Stimulated activated naive CD4-positive, alpha-beta T cell (primary cell): ENCODE data around the gene MED13L.
"Not testable (repeated sequence)": the region's sequence is repeated elsewhere in the genome, so short reads cannot be mapped to it uniquely, and the experiment has no call there.

Experiments used
- DNase-seq, 6 experiments: peaks; one replicate each; lab custom pipeline; 2025; lab: John Stamatoyannopoulos, UW

The MED13L gene

DNA sequence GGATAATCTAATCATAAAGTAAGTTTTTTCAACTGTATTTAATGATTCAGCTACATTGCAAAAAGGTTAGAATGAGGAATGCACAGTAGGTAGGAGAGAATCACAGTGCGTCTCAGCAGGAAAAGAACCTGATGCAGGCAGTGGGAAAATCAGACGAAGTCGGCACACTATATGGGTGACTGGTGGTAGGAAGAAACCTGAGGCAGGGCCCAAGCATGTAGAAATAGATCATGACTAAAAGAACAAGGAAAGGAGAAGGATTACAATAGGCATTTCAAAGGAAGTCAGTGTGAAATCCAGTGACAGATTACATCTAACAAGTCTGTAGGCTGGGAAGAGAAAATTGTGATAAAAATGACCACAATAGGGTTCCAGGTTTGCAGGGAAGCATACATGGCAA lies 267.0 kb downstream of the MED13L start:
- no peak for DNase-seq

DNA sequence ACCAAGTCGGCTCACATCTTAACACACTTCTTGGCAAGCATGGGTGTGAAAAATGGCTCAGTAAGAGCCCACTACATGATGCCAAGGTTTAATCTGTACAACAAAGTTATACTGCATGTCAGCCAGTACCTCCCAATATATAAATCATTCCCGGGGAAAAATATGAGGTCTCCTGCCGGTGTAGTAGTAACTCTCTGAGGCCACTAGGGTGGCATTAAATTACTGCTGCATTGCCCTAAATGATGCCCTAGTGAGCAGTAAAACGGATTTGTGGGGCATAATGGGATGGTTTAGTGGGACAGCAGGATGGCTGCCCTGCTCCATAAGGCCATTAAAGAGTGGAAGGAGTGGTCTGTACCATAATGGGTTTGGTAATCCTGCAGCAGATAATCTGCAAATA lies 267.7 kb downstream of the MED13L start:
- no peak for DNase-seq

DNA sequence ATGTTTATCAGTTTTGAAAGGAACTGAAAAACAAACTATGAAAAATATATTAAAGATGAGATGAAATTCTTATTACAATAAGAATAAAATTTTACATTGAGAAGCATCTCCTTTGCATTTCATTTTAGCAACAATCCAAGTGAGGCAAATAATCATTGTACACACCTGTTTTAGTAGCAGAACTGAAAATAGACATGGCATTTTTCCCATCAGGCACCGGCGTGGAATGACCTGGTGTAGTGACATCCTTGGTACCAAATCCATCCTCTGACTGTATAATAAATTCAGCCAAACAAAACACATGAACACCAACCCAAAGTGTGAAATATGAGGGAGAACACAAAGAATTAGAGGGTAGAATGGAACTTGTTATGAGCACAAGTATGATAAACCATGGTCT lies 271.4 kb downstream of the MED13L start:
- no peak for DNase-seq

DNA sequence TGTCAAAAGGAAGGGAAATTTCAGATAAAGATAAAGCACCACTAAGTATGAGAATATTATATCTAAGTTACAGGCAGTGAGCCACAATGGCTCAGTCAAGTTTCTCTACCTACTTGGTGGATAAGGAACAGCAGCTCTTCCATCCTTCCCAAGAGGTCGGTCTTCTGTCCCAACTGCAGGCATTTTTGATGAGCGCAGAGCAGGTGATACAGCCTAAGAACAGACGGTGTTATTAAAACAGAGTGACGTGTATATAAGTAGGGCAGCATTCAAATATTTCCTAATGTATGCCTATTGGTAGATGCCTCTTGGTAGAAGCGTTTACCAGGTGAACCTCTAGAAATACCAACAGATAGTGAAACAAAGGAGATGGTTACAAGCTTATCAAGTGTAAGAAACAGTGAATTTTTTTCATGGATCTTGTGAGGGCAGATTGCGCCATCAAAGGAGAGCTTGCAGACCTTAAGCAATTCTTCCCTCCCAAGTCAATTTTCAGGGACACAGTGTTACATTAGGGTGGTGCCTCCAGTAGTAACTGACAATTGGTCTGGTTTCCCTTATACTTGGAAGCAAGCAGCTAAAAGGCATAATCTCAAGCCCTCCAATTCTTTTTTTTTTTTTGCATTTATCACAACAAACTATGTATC lies 274.5 kb downstream of the MED13L start:
- no peak for DNase-seq

DNA sequence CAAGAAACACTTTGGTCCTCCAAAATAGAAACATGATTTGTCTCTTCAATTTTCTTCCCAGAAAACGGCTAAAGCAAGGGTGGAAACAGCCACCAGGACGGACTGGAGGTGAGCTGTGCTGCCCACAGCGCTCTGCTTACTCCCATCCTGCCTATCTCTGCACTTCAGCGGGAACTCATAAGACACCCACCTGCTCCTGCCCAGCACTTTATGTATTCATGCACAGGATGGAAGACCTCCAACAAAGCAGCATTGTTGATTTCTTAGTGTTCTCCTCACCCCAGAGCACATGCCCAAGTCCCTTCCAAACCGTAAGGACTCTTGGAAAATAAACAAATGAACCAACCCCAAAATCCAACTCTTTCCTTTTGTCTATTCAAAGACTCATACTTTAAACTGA lies 277.2 kb downstream of the MED13L start:
- no peak for DNase-seq

DNA sequence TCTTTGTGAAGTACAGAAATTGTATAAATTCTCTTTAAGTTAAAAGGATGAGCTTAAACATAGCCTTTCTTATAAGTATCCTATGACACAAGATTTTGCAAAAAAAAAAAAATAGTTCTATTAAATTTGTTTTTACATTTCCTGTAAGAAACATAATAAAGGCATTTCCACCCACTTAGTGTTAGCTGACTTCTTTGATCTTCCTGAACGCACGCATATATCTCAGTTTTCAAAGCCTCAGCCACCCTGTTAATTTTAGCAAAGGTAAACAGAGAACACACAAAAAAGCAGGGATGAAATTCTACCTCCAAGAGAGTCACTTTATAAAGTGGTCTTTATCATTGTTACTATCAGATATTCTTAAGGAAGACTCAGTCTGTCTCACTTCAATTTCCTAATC lies 277.9 kb downstream of the MED13L start:
- no peak for DNase-seq

DNA sequence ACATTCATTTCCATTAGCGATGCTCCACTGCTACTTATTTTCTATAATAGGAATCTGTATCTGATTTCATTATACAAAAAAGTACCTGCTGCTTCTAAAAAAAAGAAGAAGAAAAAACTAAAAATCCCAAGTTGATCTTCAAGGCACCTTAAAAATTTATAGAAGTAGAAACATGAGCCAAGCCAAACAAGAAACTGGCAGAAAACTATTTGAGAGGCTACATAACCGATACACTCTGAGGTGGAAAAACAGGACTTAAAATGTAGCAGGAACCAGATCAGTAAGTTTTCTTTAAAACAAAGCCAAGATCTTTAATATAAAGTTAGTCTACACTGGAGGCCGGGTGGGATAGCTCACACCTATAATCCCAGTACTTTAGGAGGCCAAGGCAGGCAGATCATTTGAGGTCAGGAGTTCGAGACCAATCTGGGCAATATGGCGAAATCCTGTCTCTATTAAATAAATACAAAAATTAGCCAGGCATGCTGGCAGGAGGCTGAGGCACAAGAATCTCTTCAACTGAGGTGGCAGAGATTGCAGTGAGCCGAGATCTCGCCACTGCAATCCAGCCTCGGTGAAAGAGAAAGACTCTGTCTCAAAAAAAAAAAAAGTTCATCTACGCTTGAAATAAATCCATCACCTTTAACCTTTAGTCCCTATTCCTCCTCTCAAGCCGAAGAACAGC lies 278.6 kb downstream of the MED13L start:
- DNase-seq = no peak

DNA sequence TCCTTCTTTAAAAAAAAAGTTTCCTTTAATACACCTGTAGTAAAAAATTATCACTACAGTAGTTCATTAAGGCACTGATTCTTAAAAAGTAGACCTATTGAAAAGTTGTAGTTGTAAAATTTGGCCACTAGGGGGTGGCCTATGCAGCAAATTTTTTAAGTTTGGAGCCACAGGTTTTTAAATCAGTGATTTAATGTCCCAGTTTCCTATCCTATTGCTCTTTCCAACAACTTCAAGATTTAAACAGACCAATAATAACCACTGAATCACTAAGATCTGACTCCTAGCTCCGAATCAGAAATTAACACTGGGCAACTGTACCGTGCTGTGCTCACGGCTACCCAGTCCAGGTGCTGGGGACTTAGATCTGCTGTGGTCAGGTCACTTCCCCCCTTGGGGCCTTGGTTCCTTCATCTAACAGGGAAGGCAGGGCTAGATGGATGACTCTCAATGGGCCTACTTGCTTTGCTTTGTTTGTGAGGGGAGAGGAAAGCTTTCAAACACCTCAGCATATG lies 279.3 kb downstream of the MED13L start:
- peak in 2 of 6 experiments; percentile 38 to 51 for DNase-seq

DNA sequence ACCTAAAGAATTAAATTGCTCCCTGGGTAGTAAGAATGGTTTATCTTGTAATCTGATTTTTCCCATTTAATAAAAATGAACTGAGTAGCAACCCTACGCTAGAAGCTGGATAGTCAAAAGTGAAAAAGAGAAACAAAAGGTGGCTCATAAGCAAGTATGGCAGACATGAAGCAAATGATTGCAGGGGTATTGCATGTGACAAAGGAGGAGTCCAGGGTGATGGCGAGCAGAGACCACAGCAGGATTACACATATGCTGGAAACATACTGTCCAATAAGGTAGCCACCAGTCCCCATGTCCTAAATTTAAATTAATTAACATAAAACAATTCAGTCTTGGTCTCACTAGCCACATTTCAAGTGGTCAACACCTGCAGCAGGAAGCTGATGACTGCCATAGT lies 283.8 kb downstream of the MED13L start:
- DNase-seq = no peak

DNA sequence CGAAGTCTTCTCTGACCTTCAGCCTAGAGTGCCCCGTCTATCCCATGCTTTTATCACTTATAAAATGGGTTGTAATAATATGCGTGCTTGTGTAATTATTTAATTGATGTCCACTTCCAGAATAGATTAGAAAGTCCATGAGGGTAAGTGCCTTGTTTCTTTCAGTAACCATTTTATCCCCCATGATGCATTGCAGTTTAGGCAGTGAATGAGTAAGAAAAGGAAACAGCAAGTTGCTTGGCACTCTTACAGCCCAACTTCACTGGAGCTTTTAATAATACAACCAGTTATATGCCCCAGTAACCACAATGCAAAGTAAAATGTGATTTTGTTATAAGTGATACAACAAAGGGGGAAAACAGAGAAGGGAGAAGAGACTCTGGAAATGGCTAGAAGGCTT lies 287.3 kb downstream of the MED13L start:
- DNase-seq = no peak

DNA sequence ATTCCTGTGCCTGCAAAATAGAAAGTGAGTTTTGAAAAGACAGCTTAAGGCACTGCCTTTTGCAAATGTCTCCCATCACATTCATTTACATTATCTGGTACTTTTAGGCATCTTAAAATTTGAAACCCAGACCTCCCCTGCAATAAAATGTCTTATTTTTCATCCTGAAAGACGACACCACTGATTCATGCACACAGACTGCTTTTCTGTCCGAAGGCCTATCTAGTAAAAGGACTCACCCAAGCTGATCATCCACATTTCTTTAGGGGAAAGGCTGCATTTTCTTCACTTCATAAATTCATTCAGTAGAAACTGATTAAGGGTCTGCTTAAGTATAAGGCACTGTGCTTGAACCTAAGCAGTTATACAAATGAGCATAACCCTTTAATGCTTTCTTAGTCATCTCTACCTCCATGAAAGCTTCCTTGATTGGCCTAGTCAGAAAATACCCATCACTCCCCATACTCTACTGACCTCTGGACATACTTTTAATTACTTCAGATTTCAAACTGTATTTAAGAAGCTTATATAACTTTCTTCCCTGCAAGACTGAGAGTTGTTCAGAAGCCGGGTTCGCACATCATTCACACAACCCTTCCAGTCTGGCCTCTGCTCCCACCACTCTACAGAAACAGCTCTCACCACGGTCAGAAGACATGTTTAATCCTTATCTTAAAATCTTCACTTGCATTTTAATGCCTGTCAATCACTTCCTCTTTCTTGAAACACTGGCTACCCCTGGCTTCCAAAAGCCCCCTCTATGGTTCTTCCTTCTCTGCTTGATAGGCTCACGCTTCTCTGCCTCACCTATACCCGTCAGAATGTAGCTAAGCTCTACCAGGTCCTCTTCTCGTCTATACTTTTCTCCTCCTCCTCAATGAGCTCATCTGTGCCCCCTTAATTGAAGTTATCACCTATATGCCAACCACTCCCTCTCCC lies 288.6 kb downstream of the MED13L start:
- no peak for DNase-seq

DNA sequence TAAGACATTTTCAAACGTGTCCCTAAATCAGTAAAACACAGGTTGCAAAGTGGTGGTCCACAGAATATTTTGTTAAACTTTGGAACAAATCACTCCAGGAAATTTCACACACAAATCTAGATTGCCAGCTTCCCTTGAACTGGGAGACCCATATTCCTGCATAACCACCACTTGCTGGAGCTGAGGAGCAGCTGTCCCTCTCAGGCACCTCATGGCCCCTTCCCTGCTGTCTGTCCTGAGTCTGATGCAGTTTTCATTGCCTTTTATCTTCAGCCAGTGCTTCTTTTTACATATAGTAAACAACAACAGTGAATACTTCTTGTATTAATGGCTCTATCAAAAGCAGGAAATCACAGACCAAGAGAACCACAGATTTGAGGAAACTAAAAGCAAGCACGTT lies 289.3 kb downstream of the MED13L start:
- no peak for DNase-seq

DNA sequence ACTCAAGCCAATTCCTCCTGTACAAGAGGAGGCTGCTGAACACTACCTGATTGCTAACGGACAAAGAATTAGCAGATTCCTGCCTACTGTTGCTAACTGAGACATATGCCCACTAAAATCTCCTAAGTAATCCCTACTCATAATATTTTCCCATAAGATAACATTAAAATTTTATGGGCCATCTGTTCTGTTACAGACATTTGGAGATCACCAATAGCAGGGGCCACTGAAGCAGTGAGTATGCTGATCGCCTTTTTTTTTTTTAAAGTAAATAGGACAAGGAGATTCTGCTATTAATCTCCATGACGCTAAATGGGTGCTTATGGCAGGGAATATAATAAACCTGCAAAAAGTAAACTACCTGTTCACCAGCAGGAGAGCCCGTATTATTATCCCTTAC lies 292.9 kb downstream of the MED13L start:
- DNase-seq = no peak

DNA sequence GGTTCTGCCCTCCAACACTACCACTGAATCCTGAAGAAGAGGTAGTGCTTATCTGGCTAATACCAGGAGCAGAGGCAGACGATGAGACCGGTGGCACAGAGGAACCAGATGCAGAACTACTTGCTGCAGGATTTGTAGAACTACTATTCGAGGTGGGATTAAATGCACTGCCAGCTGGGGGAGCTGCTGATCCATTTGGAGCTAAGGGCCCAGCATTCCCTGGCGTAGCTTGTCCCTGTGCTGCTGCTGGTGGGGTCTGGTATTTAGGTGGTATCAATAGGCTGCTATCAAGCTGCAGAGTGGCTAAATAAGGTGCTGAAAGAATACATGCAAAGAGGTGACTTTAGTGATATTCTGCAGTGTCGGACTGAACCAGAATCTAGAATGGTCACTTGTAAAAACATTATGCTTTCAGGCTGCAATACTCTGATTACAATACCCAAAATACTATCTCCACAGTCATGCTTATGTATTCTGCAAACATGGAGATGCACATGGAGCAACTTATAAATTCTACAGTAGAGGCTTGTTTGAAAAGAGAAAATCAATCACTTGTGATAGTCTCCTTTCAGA lies 294.2 kb downstream of the MED13L start:
- DNase-seq = no peak

DNA sequence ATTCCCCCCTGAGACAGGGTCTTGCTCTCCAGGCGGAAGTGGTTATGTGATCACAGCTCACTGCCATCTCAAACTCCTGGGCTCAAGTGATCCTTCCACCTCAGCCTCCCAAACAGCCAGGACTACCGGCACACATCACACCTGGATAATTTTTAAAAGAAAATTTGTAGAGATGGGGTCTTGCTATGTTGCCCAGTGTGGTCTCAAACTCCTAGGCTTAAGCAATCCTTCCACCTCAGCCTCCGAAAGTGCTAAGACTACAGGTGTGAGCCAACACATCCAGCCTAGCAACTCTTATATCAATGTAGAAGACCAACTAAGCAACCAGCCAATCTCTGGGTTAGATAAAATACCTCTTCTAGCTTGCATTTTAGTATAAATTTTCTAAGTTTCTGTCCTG lies 297.2 kb downstream of the MED13L start:
- no peak for DNase-seq

DNA sequence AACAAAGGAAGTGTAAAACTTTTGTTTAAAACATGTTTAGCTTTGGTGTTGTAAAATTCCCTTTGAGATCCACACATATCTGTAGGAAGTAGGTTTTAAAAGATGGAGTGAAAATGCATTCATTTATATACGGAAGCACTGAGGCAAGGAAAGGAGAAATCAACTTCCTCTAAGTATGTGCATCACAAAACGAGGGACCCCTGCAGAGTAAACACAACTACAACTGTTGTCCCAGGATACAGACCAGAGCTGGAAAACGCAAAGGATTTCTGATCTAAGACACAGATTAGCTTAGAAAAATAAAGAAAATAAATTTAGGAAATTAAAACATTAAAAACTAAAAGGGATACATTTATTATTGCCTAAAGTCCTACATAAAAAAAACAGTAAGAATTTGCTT lies 297.6 kb downstream of the MED13L start:
- no peak for DNase-seq

DNA sequence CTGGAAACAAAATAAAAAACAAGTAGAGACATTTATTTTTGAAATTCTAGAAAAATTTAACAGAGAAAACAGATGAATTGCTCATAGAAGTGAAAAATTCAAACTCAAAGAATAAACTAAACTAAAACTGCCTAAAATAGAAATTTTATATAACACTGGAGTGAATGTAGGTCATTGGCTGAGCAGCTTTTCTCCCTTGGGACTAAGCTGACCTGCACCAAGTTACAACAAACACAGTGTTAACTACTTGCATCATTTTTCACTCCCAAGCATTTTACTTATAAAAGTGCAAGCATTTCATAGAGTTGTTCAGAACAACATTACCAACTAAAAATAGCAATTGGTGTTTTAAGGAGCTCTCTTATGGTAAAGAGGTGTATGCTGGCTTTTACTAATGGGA lies 298.1 kb downstream of the MED13L start:
- no peak for DNase-seq

DNA sequence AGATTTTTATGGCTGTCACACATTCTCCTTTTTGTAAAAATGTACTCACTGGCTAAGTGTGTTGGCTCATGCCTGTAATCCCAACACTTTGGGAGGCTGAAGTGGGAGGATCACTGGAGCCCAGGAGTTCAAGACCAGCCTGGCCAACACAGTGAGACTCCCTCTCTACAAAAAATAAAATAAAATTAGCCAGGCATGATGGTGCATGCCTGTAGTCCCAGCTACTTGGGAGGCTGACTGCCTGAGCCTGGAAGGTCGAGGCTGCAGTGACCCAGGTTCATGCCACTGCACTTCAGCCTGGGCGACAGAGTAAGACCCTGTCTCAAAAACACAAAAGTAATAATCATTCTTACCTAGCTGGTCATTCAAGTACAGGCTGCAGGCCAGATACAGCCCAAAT lies 300.7 kb downstream of the MED13L start:
- not testable (repeated sequence) for DNase-seq

DNA sequence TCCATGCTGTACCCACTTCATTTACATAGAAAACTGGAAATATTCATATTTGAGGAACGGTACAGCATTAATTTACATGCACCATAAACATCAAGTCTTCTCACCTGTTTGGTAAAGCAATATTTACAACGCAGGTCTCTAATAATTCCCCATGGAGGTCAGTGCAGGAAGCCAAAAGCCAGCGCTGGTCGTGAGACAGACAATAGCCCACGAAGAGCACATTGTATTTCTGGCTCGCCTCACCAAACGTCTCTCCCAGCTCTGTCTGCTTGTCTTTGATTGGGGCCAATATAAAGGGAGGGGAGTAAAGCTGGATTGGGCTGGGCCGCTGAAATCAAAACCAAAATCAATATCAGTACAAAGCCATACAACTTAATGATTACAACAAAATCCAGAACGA lies 302.1 kb downstream of the MED13L start:
- DNase-seq = no peak

DNA sequence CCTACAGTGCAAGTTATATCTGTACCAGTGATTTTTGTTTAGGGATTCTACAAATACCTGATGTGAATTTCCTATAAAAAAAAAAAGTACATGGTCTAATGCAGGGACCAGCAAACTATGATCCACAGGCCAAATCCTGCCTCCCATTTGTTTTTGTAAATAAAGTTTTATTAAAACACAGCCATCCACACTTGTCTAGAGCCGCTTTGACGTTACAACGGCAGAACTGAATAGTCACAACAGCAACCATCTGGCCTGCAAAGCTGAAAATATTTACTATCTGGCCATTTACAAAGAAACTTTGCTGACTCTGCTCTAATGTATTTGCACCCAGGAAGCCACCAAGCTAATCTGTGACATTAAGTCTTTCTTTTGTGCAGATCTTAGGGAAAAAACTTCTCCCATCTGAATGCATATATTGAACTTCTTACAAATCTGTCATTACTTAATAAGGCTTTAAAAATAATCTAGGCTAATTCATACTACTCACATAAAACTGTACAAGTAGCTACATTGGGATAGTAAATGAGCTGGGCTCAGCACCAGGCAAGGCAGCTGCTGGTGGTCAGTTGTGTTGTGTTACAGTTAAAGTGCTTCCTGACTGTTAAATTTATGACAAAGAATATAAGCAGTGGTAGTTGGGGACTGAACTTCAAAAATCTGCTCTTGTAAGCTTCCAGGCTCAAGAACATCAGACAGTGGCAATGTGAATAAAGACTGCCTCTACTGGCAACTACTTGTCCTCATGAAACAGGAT lies 303.3 kb downstream of the MED13L start:
- no peak for DNase-seq

DNA sequence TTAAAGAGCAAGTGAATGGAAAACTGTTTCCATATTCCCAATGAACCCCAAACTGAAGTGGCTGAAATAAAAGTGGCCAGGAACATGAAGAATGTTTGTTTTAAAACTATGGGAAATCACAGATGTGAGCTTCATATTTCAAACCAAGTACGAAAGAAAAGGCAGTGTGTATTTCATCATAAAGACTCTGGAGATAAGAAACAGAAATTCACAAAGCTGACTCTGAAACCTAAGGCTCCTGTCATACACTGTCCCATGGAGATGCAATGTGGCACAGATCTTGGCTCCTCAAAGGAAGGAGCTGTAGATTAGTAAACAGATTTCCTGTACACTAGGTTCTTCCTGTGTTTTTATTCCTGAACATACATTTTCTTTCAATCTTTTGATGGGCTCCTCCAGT lies 304.4 kb downstream of the MED13L start:
- DNase-seq = no peak

DNA sequence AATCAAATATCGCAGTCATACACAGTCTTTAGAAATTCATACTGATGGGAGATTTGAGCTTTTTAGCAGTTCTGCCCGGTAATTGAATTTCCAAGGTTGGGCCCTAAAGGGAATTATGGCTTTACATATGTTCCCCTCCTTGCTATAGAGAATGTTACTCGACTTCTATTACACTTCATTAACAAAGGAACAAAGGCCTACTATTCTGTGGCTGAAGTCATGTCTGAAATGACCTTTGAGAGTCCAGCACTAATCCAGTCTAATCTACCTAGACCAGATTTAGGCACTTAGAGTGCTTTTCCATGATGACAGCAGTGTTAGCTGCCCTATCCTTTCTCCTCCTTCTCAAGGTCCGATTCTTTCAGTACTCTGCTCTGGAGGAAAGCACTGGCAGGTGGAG lies 305.3 kb downstream of the MED13L start:
- DNase-seq = no peak
